ENCODE data around the gene NF1. TPM values are rescaled to one million over a fixed set of nuclear protein-coding genes. Genes with fewer than 3 reads are reported as not detected.
A peak's percentile ranks its signal among the peaks of the same experiment; 100 is the strongest.
"Not testable (repeated sequence)": the region's sequence is repeated elsewhere in the genome, so short reads cannot be mapped to it uniquely, and the experiment has no call there.

Gene NF1
- total RNA-seq, 1 donor from 2014 or later, result 28.5 TPM

DNA sequence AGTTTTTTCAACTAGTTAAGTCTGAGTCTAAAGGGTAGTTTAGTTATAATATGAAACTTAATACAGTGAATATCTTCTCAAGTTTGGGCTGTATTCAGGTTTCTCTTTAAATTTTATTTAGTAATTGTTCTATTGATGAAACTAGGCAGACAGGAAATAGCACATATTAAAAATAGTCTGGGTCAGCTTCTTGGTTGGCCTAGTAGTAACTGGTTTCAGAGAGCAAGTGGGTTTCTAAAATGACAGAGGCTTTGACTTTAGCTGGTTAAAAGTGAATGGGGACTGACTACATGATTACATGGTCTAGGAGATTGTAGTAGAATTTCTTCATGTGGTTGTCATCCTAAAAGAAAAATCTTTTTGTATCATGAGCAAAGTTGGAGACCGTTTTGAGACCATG lies 155.5 kb downstream of the NF1 start:
- intact Hi-C loops (cut with micrococcal nuclease), result no loop called here
- H3K9me3 Mint-ChIP-seq, result no peaks in the 10 kb centered on the region

DNA sequence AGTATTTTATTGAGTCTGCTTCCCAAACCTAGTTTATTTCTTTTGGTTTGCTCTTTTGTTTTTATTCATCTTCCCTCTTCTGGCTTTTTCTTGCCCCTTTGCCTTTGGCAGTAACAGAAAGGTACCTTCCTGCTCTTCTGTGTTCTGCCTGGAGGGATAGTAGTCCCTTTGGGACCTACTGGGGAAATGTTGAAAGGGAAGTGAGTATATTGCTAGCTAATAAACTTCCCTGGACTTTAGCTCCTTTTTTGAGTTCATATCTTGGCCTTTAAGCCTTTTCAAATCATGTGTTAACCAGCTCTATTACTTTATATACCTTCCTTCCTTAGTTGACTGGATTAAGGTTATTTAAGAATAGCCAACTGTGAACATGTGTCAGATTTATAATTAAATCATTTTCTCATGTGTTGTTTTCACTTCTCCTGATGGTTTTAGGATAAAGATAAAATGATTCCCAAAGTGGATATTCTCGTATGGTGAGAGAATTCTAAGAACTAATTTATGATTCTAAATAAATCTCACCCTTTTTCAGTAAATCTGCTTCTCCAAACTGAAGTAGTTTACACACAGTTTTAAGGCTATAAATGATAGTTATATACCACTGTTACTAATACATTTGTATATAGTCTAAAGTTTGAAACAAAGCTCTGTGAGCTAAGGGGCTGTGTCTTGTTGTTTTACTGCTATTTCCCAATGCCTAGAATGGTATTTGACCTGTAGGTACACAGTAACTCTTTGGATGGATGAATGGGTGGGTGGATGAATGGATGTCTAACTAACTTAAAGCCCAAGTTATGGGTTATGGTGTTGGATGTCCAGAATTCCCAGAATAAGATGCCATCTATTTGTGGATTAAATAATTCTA lies 156.6 kb downstream of the NF1 start:
- no peak for DNase-seq
- intact Hi-C loops (cut with micrococcal nuclease), result no loop called here
- Mint-ChIP-seq H3K9me3 (no peaks in the 10 kb centered on the region), H3K27ac (no peak overlapping the region), H3K27me3 (no peaks in the 10 kb centered on the region), H3K4me1 (no peaks in the 10 kb centered on the region), H3K36me3 (ENCODE audit: low read depth) (peaks cover 2% of the 10 kb centered on the region), H3K4me3 (no peak overlapping the region)

More for the DNA sequence above, 155.5 kb downstream of the NF1 start:
- H3K27me3 Mint-ChIP-seq, result no peaks in the 10 kb centered on the region
- H3K4me3 Mint-ChIP-seq, result no peak overlapping the region
- H3K36me3 Mint-ChIP-seq (ENCODE audit: low read depth), result peaks cover 4% of the 10 kb centered on the region
- no peak overlapping the region for H3K27ac Mint-ChIP-seq
- DNase-seq, result no peak
- no peaks in the 10 kb centered on the region for H3K4me1 Mint-ChIP-seq

DNA sequence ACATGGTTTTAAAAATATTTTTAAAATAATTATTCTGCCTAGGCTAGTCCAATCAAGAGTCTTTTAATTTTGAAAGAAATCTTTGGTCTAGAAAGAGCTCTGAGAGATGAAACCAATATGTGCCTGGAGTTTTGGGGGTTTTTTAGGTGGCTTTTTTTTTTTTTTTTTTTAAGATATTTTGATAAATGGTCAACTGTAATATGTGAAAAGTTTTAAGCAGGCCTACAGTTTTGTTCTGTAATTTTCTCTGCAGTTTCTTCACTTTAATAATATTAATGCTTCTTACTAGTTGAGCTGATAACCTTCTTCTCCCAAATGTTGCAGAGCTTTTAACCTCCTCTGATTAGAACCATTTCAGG lies 157.2 kb downstream of the NF1 start:
- Mint-ChIP-seq H3K27me3 (no peaks in the 10 kb centered on the region), H3K9me3 (no peaks in the 10 kb centered on the region), H3K36me3 (ENCODE audit: low read depth) (peaks cover 2% of the 10 kb centered on the region), H3K4me3 (no peak overlapping the region), H3K4me1 (no peaks in the 10 kb centered on the region), H3K27ac (no peak overlapping the region)
- no peak for DNase-seq
- intact Hi-C loops (cut with micrococcal nuclease), result no loop called here

DNA sequence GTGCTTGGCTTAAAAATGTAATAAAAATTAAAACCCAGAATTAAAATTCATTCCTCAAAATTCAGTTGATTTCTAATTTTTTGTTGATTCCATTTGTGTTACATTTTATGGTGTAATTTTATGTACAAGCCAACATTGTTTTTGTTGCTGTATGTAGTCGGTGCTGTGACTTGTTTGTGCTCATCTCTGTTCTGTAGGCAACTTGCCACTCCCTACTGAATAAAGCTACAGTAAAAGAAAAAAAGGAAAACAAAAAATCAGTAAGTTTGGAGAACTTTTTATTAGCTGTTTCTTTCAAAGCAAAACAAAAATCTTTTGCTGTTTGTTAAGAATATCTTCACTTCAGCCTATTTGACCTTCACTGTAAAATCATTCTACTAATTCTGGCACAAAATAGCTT lies 158.0 kb downstream of the NF1 start:
- Mint-ChIP-seq H3K36me3 (ENCODE audit: low read depth) (peaks cover 2% of the 10 kb centered on the region), H3K4me1 (no peaks in the 10 kb centered on the region), H3K4me3 (no peak overlapping the region), H3K9me3 (no peaks in the 10 kb centered on the region), H3K27ac (no peak overlapping the region), H3K27me3 (no peaks in the 10 kb centered on the region)
- intact Hi-C loops (cut with micrococcal nuclease), result no loop called here
- DNase-seq, result no peak

DNA sequence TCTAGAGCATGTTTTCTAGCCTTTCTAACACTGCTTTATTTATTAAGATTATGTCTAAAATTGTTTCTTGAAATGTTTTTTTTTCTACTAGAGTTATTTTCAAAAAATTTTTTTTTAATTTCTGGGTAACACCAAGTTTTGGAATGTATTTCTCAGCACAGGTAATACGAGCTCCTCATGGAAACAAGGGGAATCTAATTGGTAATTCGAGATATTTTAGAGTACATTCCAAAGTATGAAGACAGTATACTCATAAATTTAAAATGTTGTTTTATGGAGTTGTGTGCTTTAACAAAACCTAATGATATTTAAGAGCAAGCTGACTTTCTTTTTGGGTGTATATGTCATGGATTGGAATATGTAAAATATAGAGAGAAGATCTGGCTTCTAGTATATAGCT lies 159.9 kb downstream of the NF1 start:
- intact Hi-C loops (cut with micrococcal nuclease), result no loop called here
- no peaks in the 10 kb centered on the region for H3K9me3 Mint-ChIP-seq
- no peak overlapping the region for H3K27ac Mint-ChIP-seq
- no peaks in the 10 kb centered on the region for H3K4me1 Mint-ChIP-seq
- no peaks in the 10 kb centered on the region for H3K36me3 Mint-ChIP-seq (ENCODE audit: low read depth)
- no peak overlapping the region for H3K4me3 Mint-ChIP-seq
- DNase-seq, result no peak
- no peaks in the 10 kb centered on the region for H3K27me3 Mint-ChIP-seq

DNA sequence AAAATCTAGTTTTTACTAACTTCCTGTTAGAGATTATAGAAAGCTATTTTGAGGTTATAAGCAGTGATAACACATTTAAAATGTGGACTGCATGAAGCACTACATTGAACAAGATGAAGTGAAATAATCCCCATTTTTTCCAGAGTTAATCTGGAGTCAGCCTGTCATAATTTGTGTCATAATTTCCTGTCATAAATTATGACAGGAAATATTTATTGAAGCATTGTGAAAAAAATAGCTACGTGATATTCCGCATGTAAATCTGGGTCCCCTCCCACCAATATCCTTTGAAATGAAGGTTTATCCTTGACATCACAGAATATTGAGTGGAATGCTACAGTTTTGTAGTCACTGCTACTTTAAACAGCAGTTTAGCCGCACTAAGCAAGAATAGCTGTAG lies 162.2 kb downstream of the NF1 start:
- Mint-ChIP-seq H3K9me3 (no peaks in the 10 kb centered on the region), H3K4me3 (no peak overlapping the region), H3K27ac (no peak overlapping the region), H3K4me1 (no peaks in the 10 kb centered on the region), H3K36me3 (ENCODE audit: low read depth) (no peaks in the 10 kb centered on the region), H3K27me3 (no peaks in the 10 kb centered on the region)
- intact Hi-C loops (cut with micrococcal nuclease), result no loop called here
- no peak for DNase-seq

DNA sequence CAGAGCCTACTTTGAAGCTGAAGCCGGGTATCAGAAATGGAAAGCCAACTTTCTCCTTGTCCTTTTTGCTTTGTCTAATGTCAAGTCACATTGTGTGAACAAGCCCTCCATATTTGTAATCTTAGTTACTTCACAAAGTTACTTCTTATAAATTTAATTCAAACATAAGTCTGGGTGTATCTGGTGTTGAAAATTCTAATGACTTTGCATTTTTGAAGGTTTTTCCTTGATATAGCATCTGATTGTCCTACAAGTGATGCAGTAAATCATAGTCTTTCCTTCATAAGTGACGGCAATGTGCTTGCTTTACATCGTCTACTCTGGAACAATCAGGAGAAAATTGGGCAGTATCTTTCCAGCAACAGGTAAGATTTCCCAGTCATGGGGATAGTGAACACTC lies 165.4 kb downstream of the NF1 start:
- H3K36me3 Mint-ChIP-seq (ENCODE audit: low read depth), result no peaks in the 10 kb centered on the region
- H3K4me1 Mint-ChIP-seq, result no peaks in the 10 kb centered on the region
- DNase-seq, result no peak
- no peaks in the 10 kb centered on the region for H3K9me3 Mint-ChIP-seq
- H3K4me3 Mint-ChIP-seq, result no peak overlapping the region
- intact Hi-C loops (cut with micrococcal nuclease), result no loop called here
- H3K27me3 Mint-ChIP-seq, result no peaks in the 10 kb centered on the region
- no peak overlapping the region for H3K27ac Mint-ChIP-seq

DNA sequence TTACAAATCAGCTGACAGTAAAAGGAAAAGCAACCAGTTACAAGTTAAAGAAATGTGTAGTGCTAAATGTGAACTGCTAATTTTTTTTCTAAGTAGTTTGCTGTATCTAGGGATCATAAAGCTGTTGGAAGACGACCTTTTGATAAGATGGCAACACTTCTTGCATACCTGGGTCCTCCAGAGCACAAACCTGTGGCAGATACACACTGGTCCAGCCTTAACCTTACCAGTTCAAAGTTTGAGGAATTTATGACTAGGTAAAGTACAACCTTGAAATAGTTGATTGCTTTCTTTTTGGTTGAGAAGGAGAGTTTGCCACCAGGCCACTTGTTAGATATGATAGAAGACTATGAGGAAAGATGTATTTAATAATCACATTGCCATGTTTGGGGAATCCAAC lies 166.8 kb downstream of the NF1 start:
- Mint-ChIP-seq H3K4me3 (no peak overlapping the region), H3K36me3 (ENCODE audit: low read depth) (peaks cover 2% of the 10 kb centered on the region), H3K9me3 (no peaks in the 10 kb centered on the region), H3K4me1 (no peaks in the 10 kb centered on the region), H3K27me3 (no peaks in the 10 kb centered on the region), H3K27ac (no peak overlapping the region)
- no peak for DNase-seq
- intact Hi-C loops (cut with micrococcal nuclease), result no loop called here

DNA sequence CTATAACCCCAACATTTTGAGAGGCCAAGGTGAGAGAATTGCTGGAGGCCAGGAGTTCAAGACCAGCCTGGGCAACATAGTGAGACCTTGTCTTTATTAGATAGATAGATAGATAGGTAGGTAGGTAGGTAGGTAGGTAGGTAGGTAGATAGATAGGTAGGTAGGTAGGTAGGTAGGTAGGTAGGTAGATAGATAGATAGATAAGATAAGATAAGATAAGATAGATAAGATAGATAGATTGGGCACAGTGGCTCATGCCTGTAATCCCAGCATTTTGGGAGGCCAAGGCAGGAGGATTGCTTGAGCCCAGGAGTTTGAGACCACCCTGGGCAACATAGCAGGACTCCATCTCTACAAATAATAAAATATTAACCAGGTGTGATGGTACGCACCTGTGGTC lies 168.1 kb downstream of the NF1 start:
- intact Hi-C loops (cut with micrococcal nuclease), result loop anchor here (1.0 kb wide), 1 partner anchor 110 kb away; no protein-coding TSS in a partner anchor
- H3K27ac Mint-ChIP-seq; H3K4me3 Mint-ChIP-seq; H3K4me1 Mint-ChIP-seq; H3K27me3 Mint-ChIP-seq; H3K36me3 Mint-ChIP-seq (ENCODE audit: low read depth); DNase-seq; H3K9me3 Mint-ChIP-seq: not testable (repeated sequence)

DNA sequence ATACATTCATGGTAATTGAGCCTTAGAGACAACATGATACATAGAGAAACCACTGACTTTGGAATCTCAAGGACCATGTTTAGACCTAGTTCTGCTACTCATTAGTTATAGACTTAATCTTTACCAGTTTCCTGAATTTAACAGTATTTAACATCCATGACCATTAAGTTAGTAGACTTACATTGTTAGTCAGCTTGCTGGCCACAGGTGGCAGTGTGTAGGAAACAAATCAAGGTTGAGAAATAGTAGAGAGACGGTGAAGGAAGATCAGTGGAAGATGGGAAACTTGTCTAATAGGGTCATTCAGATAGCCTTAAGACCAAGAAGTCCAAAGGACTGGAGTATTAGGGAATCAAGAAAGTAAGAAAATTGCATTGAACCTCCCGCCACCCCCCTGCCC lies 171.3 kb downstream of the NF1 start:
- Mint-ChIP-seq H3K4me3 (no peak overlapping the region), H3K36me3 (ENCODE audit: low read depth) (peaks cover 8% of the 10 kb centered on the region), H3K27me3 (no peaks in the 10 kb centered on the region), H3K4me1 (no peaks in the 10 kb centered on the region), H3K9me3 (no peaks in the 10 kb centered on the region), H3K27ac (no peak overlapping the region)
- intact Hi-C loops (cut with micrococcal nuclease), result no loop called here
- DNase-seq, result peak; percentile 60

DNA sequence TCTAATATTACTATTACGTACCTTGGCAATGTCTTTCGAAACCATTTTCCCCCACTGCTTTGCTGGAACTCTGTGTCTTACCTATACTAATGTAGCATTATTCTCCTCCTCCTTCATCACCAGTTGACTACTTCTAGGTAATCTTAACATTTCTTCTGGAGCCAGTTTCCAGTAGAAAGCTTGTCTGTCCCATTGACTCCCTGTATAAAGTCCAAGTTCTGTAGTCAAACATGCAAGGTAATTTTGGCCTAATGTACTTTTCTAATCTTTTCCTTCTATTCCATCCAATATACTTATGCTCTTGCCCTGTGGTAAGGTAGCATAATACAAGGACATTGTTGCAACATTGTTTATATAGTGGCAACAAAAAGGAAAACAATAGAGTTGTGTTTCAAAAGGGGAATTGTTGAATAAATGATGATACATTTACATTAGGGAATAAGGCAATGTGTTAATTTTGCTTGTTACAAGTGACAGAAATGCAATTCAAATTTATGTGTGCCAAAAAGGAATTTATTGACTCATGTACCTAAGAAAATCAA lies 174.3 kb downstream of the NF1 start:
- H3K27me3 Mint-ChIP-seq, result no peaks in the 10 kb centered on the region

DNA sequence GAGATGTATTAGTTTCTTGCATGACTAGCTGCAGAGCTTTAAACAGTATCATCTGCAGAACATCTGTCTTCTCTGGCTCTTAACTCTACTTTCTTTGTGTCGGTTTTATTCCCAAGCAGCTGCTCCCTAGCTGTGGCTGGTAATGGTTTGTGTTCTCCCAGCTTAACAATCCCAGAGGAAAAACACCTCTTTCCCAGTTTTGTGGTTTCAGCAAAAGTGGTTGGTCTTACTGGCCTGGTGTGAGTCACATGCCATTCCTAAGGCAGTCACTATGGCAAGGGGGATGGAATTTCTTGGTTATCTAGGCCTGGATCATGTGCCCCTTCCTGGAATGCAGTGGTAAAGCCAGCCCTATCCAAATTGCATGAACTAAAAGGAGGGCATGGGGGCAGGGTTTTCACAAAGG lies 174.8 kb downstream of the NF1 start:
- Mint-ChIP-seq H3K36me3 (ENCODE audit: low read depth) (peaks cover 8% of the 10 kb centered on the region), H3K4me3 (no peak overlapping the region), H3K9me3 (no peaks in the 10 kb centered on the region), H3K4me1 (peaks cover 2% of the 10 kb centered on the region), H3K27ac (no peak overlapping the region), H3K27me3 (no peaks in the 10 kb centered on the region)
- DNase-seq, result no peak
- intact Hi-C loops (cut with micrococcal nuclease), result no loop called here

More for the DNA sequence above, 174.3 kb downstream of the NF1 start:
- H3K27ac Mint-ChIP-seq, result no peak overlapping the region
- no peak overlapping the region for H3K4me3 Mint-ChIP-seq
- no peaks in the 10 kb centered on the region for H3K9me3 Mint-ChIP-seq
- DNase-seq, result no peak
- intact Hi-C loops (cut with micrococcal nuclease), result no loop called here
- no peaks in the 10 kb centered on the region for H3K4me1 Mint-ChIP-seq
- peaks cover 8% of the 10 kb centered on the region for H3K36me3 Mint-ChIP-seq (ENCODE audit: low read depth)

DNA sequence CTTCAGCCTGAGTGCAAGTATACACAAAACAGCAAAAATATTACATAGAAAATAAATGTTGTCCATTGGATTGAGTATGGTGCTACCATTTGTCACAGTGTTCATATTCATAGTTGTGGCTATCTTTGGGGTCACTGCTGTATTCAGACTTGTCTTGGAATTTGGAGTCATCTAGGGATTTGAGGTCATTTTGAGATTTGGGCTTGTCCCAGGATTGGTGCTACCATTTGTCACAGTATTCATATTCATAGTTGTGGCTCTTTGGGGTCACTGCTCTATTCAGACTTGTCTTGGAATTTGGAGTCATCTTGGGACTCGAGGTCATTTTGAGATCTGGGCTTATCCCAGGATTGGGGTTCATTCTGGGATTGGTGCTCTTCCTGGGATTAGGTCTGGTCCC lies 177.5 kb downstream of the NF1 start:
- Mint-ChIP-seq H3K36me3 (ENCODE audit: low read depth) (peaks cover 6% of the 10 kb centered on the region), H3K4me1 (peaks cover 8% of the 10 kb centered on the region), H3K4me3 (no peak overlapping the region), H3K9me3 (no peaks in the 10 kb centered on the region), H3K27ac (no peak overlapping the region), H3K27me3 (no peaks in the 10 kb centered on the region)
- DNase-seq, result no peak
- intact Hi-C loops (cut with micrococcal nuclease), result no loop called here

DNA sequence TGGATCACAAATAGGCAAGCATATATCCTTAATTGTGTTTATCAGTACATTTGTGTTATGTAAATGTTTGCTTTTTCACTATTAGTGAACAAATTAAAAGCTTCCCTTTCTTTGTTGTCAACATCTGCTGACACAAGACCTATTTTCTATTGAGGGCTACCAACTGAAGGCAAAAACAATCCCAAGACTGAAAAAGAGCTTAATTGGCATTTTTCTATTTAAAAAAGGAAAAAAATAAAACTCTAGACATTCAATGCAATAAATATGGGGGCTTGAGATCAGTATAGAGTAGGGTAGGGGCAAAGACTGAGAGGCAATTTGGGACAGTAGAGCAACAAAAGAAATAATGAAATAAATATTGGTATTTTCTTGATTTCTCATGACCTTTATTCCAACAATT lies 178.0 kb downstream of the NF1 start:
- H3K4me1 Mint-ChIP-seq, result peaks cover 8% of the 10 kb centered on the region
- H3K27me3 Mint-ChIP-seq, result no peaks in the 10 kb centered on the region
- H3K9me3 Mint-ChIP-seq, result no peaks in the 10 kb centered on the region
- intact Hi-C loops (cut with micrococcal nuclease), result no loop called here
- peaks cover 3% of the 10 kb centered on the region for H3K36me3 Mint-ChIP-seq (ENCODE audit: low read depth)
- no peak overlapping the region for H3K4me3 Mint-ChIP-seq
- no peak for DNase-seq
- no peak overlapping the region for H3K27ac Mint-ChIP-seq

DNA sequence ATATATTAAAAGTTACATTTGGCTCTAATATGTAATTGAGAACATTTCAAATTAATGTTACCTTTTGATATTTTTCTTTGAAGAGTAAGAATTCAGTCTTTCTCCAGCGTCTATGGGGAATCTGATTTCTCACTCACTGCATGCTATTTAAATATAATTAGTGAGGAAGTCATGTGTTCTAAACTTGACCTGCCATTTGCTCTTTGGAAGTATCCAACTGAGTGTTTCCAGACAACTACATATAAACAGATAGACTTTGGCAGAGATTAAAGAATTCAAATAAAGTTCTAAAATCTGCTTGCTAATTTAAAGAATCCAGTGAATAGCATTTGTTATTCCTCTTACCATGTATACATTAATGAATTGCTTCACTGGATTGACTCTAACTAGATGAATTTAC lies 178.7 kb downstream of the NF1 start:
- peaks cover 8% of the 10 kb centered on the region for H3K4me1 Mint-ChIP-seq
- no peak overlapping the region for H3K4me3 Mint-ChIP-seq
- intact Hi-C loops (cut with micrococcal nuclease), result no loop called here
- no peak for DNase-seq
- H3K27me3 Mint-ChIP-seq, result no peaks in the 10 kb centered on the region
- H3K27ac Mint-ChIP-seq, result no peak overlapping the region
- H3K36me3 Mint-ChIP-seq (ENCODE audit: low read depth), result no peaks in the 10 kb centered on the region
- H3K9me3 Mint-ChIP-seq, result no peaks in the 10 kb centered on the region
